Amygdala (tissue), 56 donors: ENCODE measurements around the gene LEF1.

Source experiments
- DNase-seq, 56 donors: peaks; one replicate each; lab custom pipeline; 2025; lab: John Stamatoyannopoulos, UW

LEF1 gene

GRCh38 chr4:108005807-108006206 lies 162.9 kb downstream of the LEF1 start:
- DNase-seq, result no peak

GRCh38 chr4:108004646-108005045 lies 164.1 kb downstream of the LEF1 start:
- no peak for DNase-seq

GRCh38 chr4:108003982-108004515 lies 164.7 kb downstream of the LEF1 start:
- no peak for DNase-seq

- DNase-seq, result no peak
These were observed 167.1 kb downstream of the LEF1 start for GRCh38 chr4:108001540-108002135.

- DNase-seq, result no peak
These were observed 168.7 kb downstream of the LEF1 start for GRCh38 chr4:107999932-108000539.

GRCh38 chr4:107997794-107998193 lies 170.9 kb downstream of the LEF1 start:
- DNase-seq, result no peak
